GM23248 (cell line): Measurements from ENCODE around the gene CDH4. TPM values are rescaled to one million over a fixed set of nuclear protein-coding genes. Genes with fewer than 3 reads are reported as not detected.
"Not testable (repeated sequence)": the region's sequence is repeated elsewhere in the genome, so short reads cannot be mapped to it uniquely, and the experiment has no call there.

Source experiments
- DNase-seq: peaks from one replicate; pipeline ENCODE4 v3.0.0-alpha.2; 2015
- H2AFZ ChIP-seq: fragments of 200-600 bp; sonication (generic); 2 replicates; pipeline ENCODE4 v1.6.1; 2016; ENCODE audit warnings: antibody characterized with exemption
- H3F3A ChIP-seq: fragments of 200-600 bp; sonication (generic); 2 replicates; pipeline ENCODE4 v1.6.1; 2016; ENCODE audit warnings: mild to moderate bottlenecking, antibody characterized with exemption, mixed run types; ENCODE audit not compliant: insufficient read depth
- H3K27ac ChIP-seq: fragments of 200-600 bp; sonication (generic); 2 replicates; pipeline ENCODE4 v1.5.1; 2016; ENCODE audit warnings: mild to moderate bottlenecking
- H3K27me3 ChIP-seq: fragments of 200-600 bp; sonication (generic); replicated peaks from 2 replicates; pipeline ENCODE4 v1.6.1; 2016; ENCODE audit warnings: mild to moderate bottlenecking; ENCODE audit not compliant: insufficient read depth
- H3K36me3 ChIP-seq: fragments of 200-600 bp; sonication (generic); 2 replicates; pipeline ENCODE4 v1.6.1; 2016; ENCODE audit warnings: low read depth, mild to moderate bottlenecking
- H3K4me1 ChIP-seq: fragments of 200-600 bp; sonication (generic); 2 replicates; pipeline ENCODE4 v1.6.1; 2016; ENCODE audit warnings: mild to moderate bottlenecking; ENCODE audit not compliant: insufficient read depth
- H3K4me2 ChIP-seq: fragments of 200-600 bp; sonication (generic); one replicate; pipeline ENCODE4 v1.6.1; 2016; ENCODE audit warnings: mild to moderate bottlenecking; ENCODE audit not compliant: unreplicated experiment
- H3K4me3 ChIP-seq: fragments of 200-600 bp; sonication (generic); 2 replicates; pipeline ENCODE4 v1.5.1; 2016; ENCODE audit warnings: mild to moderate bottlenecking
- H3K79me2 ChIP-seq: fragments of 200-600 bp; sonication (generic); 2 replicates; pipeline ENCODE4 v1.6.1; 2016; ENCODE audit warnings: mild to moderate bottlenecking; ENCODE audit not compliant: insufficient read depth
- H3K9ac ChIP-seq: fragments of 200-600 bp; sonication (generic); 2 replicates; pipeline ENCODE4 v1.6.1; 2016; ENCODE audit warnings: mild to moderate bottlenecking
- H3K9me2 ChIP-seq: fragments of 200-600 bp; sonication (generic); 2 replicates; pipeline ENCODE4 v1.6.1; 2016; ENCODE audit warnings: mixed run types, mild to moderate bottlenecking, moderate library complexity; ENCODE audit not compliant: insufficient read depth
- H3K9me3 ChIP-seq: fragments of 200-600 bp; sonication (generic); one replicate; pipeline ENCODE4 v1.6.1; 2017; ENCODE audit warnings: low read depth
- H4K20me1 ChIP-seq: fragments of 200-600 bp; sonication (generic); 2 replicates; pipeline ENCODE4 v1.6.0; 2016; ENCODE audit not compliant: insufficient read depth
- EZH2 ChIP-seq: fragments of 200-600 bp; sonication (generic); IDR thresholded peaks from 2 replicates; pipeline ENCODE4 v1.6.1; 2018; ENCODE audit warnings: antibody characterized with exemption, mild to moderate bottlenecking; ENCODE audit not compliant: insufficient read depth, poor library complexity, severe bottlenecking
- EZH2phosphoT487 ChIP-seq: fragments of 200-600 bp; sonication (generic); IDR thresholded peaks from 2 replicates; pipeline ENCODE4 v1.6.1; 2018; ENCODE audit warnings: antibody characterized with exemption, moderate library complexity, mild to moderate bottlenecking, low read depth; ENCODE audit not compliant: insufficient read depth
- WGBS, 2 experiments: methylation state at CpG; one replicate each; pipeline ENCODE4 v1.1.6; 2015 to 2017; ENCODE audit warnings: low lambda C conversion rate in 2 of 2, low coverage in 1 of 2; ENCODE audit errors: missing lambda C conversion rate in 2 of 2; 5-methylcytosine and 5-hydroxymethylcytosine counted together
- in situ Hi-C: fragments of 300-500 bp; cut with MboI; formaldehyde crosslinking; loops from 2 replicates; pipeline ENCODE4 v1.15.0; 2020
- polyA plus RNA-seq: library from polyadenylated mRNA; unstranded; fragments of >200 nt; fragmentation: Nextera tagmentation; extraction: Ambion mirVana; gene quantifications from 2 replicates; pipeline ENCODE4 v1.2.1, GENCODE V29; 2016
- total RNA-seq: library from RNA; depleted of rRNA; stranded (reverse); fragments of >200 nt; shearing (Covaris generic); gene quantifications from 2 replicates; pipeline ENCODE4 v1.2.3, GENCODE V29; 2014

Gene CDH4
- total and polyA plus RNA-seq, 2 experiments from 2014 or later, result 1.1 to 3.9 TPM

GRCh38 chr20:61450549-61450948 lies 198.5 kb downstream of the CDH4 start:
- no peaks in the 10 kb centered on the region for H3K36me3 ChIP-seq
- no peaks in the 10 kb centered on the region; the same call in 1 of the 2 replicates for H4K20me1 ChIP-seq
- H3K9ac ChIP-seq, result no peak overlapping the region
- no peaks in the 10 kb centered on the region for H3K9me2 ChIP-seq
- no peaks in the 10 kb centered on the region for H3K27me3 ChIP-seq
- H2AFZ ChIP-seq, result no peak overlapping the region
- no peaks in the 10 kb centered on the region for H3K4me1 ChIP-seq
- H3K9me3 ChIP-seq, result no peaks in the 10 kb centered on the region
- in situ Hi-C loops, result no loop called here
- DNase-seq, result no peak
- H3K27ac ChIP-seq, result no peak overlapping the region
- H3K4me2 ChIP-seq, result no peak overlapping the region
- H3K79me2 ChIP-seq, result no peaks in the 10 kb centered on the region
- 50 to 58% methylated on average over 6 of the region's 6 CpGs for WGBS, 2 experiments
- TF ChIP-seq EZH2 (no peak), EZH2phosphoT487 (no peak)
- no peaks in the 10 kb centered on the region for H3F3A ChIP-seq
- no peak overlapping the region for H3K4me3 ChIP-seq

GRCh38 chr20:61451009-61451408 lies 198.9 kb downstream of the CDH4 start:
- Histone ChIP-seq H3F3A (no peaks in the 10 kb centered on the region), H3K79me2 (no peaks in the 10 kb centered on the region), H3K9me3 (no peaks in the 10 kb centered on the region), H3K9me2 (no peaks in the 10 kb centered on the region), H2AFZ (no peak overlapping the region), H3K27ac (no peak overlapping the region), H3K9ac (no peak overlapping the region), H3K4me2 (no peak overlapping the region), H3K36me3 (no peaks in the 10 kb centered on the region), H3K4me1 (no peaks in the 10 kb centered on the region), H3K27me3 (no peaks in the 10 kb centered on the region), H3K4me3 (no peak overlapping the region), H4K20me1 (no peaks in the 10 kb centered on the region; the same call in 1 of the 2 replicates)
- in situ Hi-C loops, result no loop called here
- TF ChIP-seq EZH2 (no peak), EZH2phosphoT487 (no peak)
- WGBS, 2 experiments, result 58 to 64% methylated on average over 10 of the region's 10 CpGs
- DNase-seq, result no peak

- no peak overlapping the region for H3K27ac ChIP-seq
- no peaks in the 10 kb centered on the region for H3K9me2 ChIP-seq
- no peaks in the 10 kb centered on the region; the same call in 1 of the 2 replicates for H4K20me1 ChIP-seq
- no peaks in the 10 kb centered on the region for H3K9me3 ChIP-seq
- H3K36me3 ChIP-seq, result no peaks in the 10 kb centered on the region
- 58 to 59% methylated on average over 8 of the region's 8 CpGs for WGBS, 2 experiments
- no peak overlapping the region for H3K9ac ChIP-seq
- no peaks in the 10 kb centered on the region for H3K79me2 ChIP-seq
- H3K4me3 ChIP-seq, result no peak overlapping the region
- no peaks in the 10 kb centered on the region for H3F3A ChIP-seq
- H3K4me2 ChIP-seq, result no peak overlapping the region
- DNase-seq, result no peak
- H3K27me3 ChIP-seq, result no peaks in the 10 kb centered on the region; the same call in 1 of the 2 replicates
- H3K4me1 ChIP-seq, result no peaks in the 10 kb centered on the region
- in situ Hi-C loops, result no loop called here
- H2AFZ ChIP-seq, result no peak overlapping the region
- no peak for TF ChIP-seq EZH2phosphoT487
- no peak for TF ChIP-seq EZH2
Measured at GRCh38 chr20:61451953-61452352, 199.9 kb downstream of the CDH4 start.

GRCh38 chr20:61453219-61453618 lies 201.2 kb downstream of the CDH4 start:
- Histone ChIP-seq H3K27me3 (no peaks in the 10 kb centered on the region; the same call in 1 of the 2 replicates), H3K4me2 (no peak overlapping the region), H3K9me3 (no peaks in the 10 kb centered on the region), H4K20me1 (no peaks in the 10 kb centered on the region; the same call in 1 of the 2 replicates), H3K27ac (no peak overlapping the region), H3K4me3 (no peak overlapping the region), H3K36me3 (no peaks in the 10 kb centered on the region), H3F3A (no peaks in the 10 kb centered on the region), H2AFZ (no peak overlapping the region), H3K9me2 (no peaks in the 10 kb centered on the region), H3K79me2 (no peaks in the 10 kb centered on the region), H3K4me1 (no peaks in the 10 kb centered on the region), H3K9ac (no peak overlapping the region)
- in situ Hi-C loops, result no loop called here
- no peak for TF ChIP-seq EZH2
- TF ChIP-seq EZH2phosphoT487, result no peak
- no peak for DNase-seq
- 38 to 46% methylated on average over 7 of the region's 7 CpGs for WGBS, 2 experiments

GRCh38 chr20:61453623-61454022 lies 201.6 kb downstream of the CDH4 start:
- in situ Hi-C loops, DNase-seq, H3K27me3 ChIP-seq, H3F3A ChIP-seq, H3K4me1 ChIP-seq, H3K4me3 ChIP-seq, H3K4me2 ChIP-seq, H3K27ac ChIP-seq, H4K20me1 ChIP-seq, H3K79me2 ChIP-seq, H3K9ac ChIP-seq, H3K9me3 ChIP-seq, H3K9me2 ChIP-seq, H3K36me3 ChIP-seq, H2AFZ ChIP-seq: not testable (repeated sequence)
- 38 to 48% methylated on average over 3 of the region's 3 CpGs for WGBS, 2 experiments
